H1 (cell line): Measurements from ENCODE around the gene H1-8. TPM values are rescaled to one million over a fixed set of nuclear protein-coding genes. Genes with fewer than 3 reads are reported as not detected.

Experiments
- BCL11A ChIP-seq, 2 experiments: IDR thresholded peaks; one replicate each; pipeline ENCODE4 v1.6.1; 2011; ENCODE audit warnings: low read depth in 2 of 2, low read length in 2 of 2, mild to moderate bottlenecking in 2 of 2
- SUZ12 ChIP-seq: fragments of 200-600 bp; sonication (generic); IDR thresholded peaks from 2 replicates; pipeline ENCODE4 v1.6.1; 2012; ENCODE audit warnings: mild to moderate bottlenecking, inconsistent platforms, low read length, moderate library complexity, mixed read lengths
- TBP ChIP-seq: IDR thresholded peaks from 2 replicates; pipeline ENCODE4 v1.6.1; 2011; ENCODE audit warnings: low read depth, low read length, improper control_type of control experiment
- polyA plus RNA-seq, 7 experiments: library from polyadenylated mRNA; depleted of rRNA in 3 of 7; stranded (reverse) in 5 of 7; unstranded in 2 of 7; fragments of >200 nt in 5 of 7; fragments of 200-250 nt in 2 of 7; gene quantifications; 1 replicate in 5 of 7; 2 replicates in 1 of 7; 4 replicates in 1 of 7; pipeline versions ENCODE4 v1.2.1 to v1.2.3, GENCODE V29; 2011 to 2013; ENCODE audit warnings: missing spikeins in 2 of 7, mixed read lengths in 2 of 7
- total RNA-seq: library from RNA; stranded (reverse); fragmentation: NEBNext Ultra II Directional; extraction: Animal tissue kit (Norgen Biotek cat#: 25700); gene quantifications from 2 replicates; pipeline ENCODE4 v1.2.1, GENCODE V29; 2021
- TF ChIP-seq, protein P1 (sequence below): fragments of 300-600 bp; sonication (generic); IDR thresholded peaks from 2 replicates; pipeline ENCODE4 v1.7.1; 2012; ENCODE audit warnings: low read length, moderate library complexity, mild to moderate bottlenecking, inconsistent platforms; ENCODE audit not compliant: insufficient replicate concordance

H1-8 gene
- total and polyA plus RNA-seq, 2 of the 8 experiments (the other 6 are each of a cell fraction or from before 2014, with no cell fraction given) = not detected

DNA sequence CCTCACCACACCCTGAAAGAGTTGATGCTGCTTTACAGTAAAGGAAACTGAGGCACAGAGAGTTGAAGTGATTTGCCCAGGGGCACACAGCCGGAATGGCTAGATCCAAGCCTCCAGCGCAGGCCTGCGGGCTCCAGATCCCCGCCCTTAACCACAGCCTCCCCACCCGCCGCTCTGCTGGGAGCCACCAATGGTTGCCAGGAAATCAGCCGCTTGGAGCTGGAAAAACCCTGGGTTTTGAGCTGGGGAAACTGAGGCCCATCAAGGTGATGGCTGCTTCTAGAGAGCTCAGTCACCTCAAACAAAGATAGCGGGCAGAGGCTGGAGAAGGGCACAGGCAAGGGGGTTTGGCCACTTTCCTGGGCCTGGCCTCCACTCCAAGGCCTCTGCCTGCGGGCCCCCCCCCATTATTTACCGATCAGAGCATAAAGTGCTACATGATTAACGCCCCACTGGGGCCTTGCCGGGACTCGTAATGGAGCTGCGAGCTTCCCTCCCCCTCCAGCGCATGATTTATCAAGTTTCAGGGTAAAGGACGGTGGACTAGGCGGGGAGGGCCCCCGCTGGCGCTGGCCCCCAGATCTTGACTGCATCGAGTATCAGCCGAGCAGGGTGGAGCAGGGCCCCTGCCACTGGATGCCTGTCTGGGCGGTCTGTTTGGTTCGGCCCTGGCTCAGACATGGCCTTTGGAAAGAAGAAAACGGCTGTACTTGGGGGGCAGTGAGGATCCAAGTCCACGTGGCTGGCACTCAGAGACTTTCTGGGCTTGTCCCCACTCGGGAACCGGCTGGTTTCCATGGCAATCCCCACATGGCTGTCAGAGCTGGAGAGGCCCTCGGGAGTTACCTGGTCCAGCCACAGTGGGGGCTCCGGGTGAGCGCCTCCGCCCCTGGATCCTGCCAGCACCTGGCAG lies 54.4 kb downstream of the H1-8 start (continued):
- TF ChIP-seq BCL11A (IDR thresholded peaks at IDR 0.05; ENCODE audit: low read depth in 2 of 2, low read length in 2 of 2) (no peak), SUZ12 (no peak), TBP (no peak)
- TF ChIP-seq, protein P1, sequence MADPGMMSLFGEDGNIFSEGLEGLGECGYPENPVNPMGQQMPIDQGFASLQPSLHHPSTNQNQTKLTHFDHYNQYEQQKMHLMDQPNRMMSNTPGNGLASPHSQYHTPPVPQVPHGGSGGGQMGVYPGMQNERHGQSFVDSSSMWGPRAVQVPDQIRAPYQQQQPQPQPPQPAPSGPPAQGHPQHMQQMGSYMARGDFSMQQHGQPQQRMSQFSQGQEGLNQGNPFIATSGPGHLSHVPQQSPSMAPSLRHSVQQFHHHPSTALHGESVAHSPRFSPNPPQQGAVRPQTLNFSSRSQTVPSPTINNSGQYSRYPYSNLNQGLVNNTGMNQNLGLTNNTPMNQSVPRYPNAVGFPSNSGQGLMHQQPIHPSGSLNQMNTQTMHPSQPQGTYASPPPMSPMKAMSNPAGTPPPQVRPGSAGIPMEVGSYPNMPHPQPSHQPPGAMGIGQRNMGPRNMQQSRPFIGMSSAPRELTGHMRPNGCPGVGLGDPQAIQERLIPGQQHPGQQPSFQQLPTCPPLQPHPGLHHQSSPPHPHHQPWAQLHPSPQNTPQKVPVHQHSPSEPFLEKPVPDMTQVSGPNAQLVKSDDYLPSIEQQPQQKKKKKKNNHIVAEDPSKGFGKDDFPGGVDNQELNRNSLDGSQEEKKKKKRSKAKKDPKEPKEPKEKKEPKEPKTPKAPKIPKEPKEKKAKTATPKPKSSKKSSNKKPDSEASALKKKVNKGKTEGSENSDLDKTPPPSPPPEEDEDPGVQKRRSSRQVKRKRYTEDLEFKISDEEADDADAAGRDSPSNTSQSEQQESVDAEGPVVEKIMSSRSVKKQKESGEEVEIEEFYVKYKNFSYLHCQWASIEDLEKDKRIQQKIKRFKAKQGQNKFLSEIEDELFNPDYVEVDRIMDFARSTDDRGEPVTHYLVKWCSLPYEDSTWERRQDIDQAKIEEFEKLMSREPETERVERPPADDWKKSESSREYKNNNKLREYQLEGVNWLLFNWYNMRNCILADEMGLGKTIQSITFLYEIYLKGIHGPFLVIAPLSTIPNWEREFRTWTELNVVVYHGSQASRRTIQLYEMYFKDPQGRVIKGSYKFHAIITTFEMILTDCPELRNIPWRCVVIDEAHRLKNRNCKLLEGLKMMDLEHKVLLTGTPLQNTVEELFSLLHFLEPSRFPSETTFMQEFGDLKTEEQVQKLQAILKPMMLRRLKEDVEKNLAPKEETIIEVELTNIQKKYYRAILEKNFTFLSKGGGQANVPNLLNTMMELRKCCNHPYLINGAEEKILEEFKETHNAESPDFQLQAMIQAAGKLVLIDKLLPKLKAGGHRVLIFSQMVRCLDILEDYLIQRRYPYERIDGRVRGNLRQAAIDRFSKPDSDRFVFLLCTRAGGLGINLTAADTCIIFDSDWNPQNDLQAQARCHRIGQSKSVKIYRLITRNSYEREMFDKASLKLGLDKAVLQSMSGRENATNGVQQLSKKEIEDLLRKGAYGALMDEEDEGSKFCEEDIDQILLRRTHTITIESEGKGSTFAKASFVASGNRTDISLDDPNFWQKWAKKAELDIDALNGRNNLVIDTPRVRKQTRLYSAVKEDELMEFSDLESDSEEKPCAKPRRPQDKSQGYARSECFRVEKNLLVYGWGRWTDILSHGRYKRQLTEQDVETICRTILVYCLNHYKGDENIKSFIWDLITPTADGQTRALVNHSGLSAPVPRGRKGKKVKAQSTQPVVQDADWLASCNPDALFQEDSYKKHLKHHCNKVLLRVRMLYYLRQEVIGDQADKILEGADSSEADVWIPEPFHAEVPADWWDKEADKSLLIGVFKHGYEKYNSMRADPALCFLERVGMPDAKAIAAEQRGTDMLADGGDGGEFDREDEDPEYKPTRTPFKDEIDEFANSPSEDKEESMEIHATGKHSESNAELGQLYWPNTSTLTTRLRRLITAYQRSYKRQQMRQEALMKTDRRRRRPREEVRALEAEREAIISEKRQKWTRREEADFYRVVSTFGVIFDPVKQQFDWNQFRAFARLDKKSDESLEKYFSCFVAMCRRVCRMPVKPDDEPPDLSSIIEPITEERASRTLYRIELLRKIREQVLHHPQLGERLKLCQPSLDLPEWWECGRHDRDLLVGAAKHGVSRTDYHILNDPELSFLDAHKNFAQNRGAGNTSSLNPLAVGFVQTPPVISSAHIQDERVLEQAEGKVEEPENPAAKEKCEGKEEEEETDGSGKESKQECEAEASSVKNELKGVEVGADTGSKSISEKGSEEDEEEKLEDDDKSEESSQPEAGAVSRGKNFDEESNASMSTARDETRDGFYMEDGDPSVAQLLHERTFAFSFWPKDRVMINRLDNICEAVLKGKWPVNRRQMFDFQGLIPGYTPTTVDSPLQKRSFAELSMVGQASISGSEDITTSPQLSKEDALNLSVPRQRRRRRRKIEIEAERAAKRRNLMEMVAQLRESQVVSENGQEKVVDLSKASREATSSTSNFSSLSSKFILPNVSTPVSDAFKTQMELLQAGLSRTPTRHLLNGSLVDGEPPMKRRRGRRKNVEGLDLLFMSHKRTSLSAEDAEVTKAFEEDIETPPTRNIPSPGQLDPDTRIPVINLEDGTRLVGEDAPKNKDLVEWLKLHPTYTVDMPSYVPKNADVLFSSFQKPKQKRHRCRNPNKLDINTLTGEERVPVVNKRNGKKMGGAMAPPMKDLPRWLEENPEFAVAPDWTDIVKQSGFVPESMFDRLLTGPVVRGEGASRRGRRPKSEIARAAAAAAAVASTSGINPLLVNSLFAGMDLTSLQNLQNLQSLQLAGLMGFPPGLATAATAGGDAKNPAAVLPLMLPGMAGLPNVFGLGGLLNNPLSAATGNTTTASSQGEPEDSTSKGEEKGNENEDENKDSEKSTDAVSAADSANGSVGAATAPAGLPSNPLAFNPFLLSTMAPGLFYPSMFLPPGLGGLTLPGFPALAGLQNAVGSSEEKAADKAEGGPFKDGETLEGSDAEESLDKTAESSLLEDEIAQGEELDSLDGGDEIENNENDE = no peak
